NCI-H2029 treated with DMSO at 0.1 percent for 48 hours (cell line): Measurements from ENCODE around the gene IFT22.
A peak's percentile ranks its signal among the peaks of the same experiment; 100 is the strongest.
"Not testable (repeated sequence)": the region's sequence is repeated elsewhere in the genome, so short reads cannot be mapped to it uniquely, and the experiment has no call there.

ENCODE experiments used
- DNase-seq: peaks from one replicate; lab custom pipeline; 2025; lab: John Stamatoyannopoulos, UW

Gene IFT22

GRCh38 chr7:101308245-101309085 is 13.1 kb downstream of the IFT22 start:
- no peak for DNase-seq

GRCh38 chr7:101306307-101306706 is 15.3 kb downstream of the IFT22 start:
- DNase-seq = no peak

GRCh38 chr7:101303102-101303701 is 18.4 kb downstream of the IFT22 start:
- no peak for DNase-seq

- DNase-seq = no peak
These were observed 18.9 kb downstream of the IFT22 start for GRCh38 chr7:101302641-101303101.

GRCh38 chr7:101300465-101301376 is 20.9 kb downstream of the IFT22 start:
- DNase-seq = no peak

- no peak for DNase-seq
These were observed 21.8 kb downstream of the IFT22 start for GRCh38 chr7:101299511-101300464.

- DNase-seq = no peak
These were observed 26.8 kb downstream of the IFT22 start for GRCh38 chr7:101294832-101295121.

GRCh38 chr7:101294039-101294831 is 27.4 kb downstream of the IFT22 start:
- no peak for DNase-seq

GRCh38 chr7:101293069-101294021 is 28.3 kb downstream of the IFT22 start:
- not testable (repeated sequence) for DNase-seq

- DNase-seq = not testable (repeated sequence)
These were observed 29.0 kb downstream of the IFT22 start for GRCh38 chr7:101292566-101292965.

- DNase-seq = peak; percentile 3
These were observed 31.2 kb downstream of the IFT22 start for GRCh38 chr7:101290186-101291037.

- not testable (repeated sequence) for DNase-seq
These were observed 31.9 kb downstream of the IFT22 start for GRCh38 chr7:101289687-101290086.

GRCh38 chr7:101288439-101288838 is 33.2 kb downstream of the IFT22 start:
- no peak for DNase-seq

GRCh38 chr7:101287032-101287431 is 34.6 kb downstream of the IFT22 start:
- no peak for DNase-seq

- DNase-seq = peak; percentile 12
These were observed 35.7 kb downstream of the IFT22 start for GRCh38 chr7:101285880-101286279.

GRCh38 chr7:101285171-101285570 is 36.4 kb downstream of the IFT22 start:
- DNase-seq = no peak

GRCh38 chr7:101280912-101281311 is 40.7 kb downstream of the IFT22 start:
- DNase-seq = not testable (repeated sequence)
